Measurements from ENCODE around the gene CSDE1. TPM values are rescaled to one million over a fixed set of nuclear protein-coding genes. Genes with fewer than 3 reads are reported as not detected.

CSDE1 gene
- total and polyA plus RNA-seq, 2 donors (not counting 3 experiments of a cell fraction or from before 2014, with no cell fraction given): 129 to 492 TPM

DNA sequence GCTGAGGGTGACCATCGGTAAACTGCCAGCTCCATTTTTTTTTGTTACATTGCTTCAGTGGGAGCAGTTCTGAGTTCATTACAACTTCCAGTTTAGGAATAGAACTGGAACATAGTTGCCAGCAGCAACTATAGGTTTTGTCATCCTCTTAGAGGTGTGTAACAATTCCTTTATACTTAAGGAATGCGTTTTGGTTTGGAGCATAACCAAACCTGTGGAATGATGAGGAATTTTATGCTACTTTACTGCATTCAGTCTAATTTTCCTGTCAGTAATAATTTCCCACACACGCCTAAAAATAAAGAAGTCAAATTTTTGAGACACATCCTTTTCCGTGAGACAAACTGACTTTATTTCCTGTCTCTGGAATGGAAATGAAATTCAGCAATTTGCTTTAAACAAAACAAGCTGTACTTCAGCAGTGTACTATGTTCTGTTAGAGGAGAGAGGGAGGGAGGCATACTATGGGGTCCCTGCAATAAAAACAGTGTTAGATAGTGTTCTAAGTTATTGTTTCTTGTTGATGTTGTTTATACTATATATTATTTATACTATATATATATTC, 57.7 kb downstream of the CSDE1 start:
- CTCF ChIA-PET: interaction anchor here (1.6 kb wide), 1 partner anchor 35 kb away, joined by 3 read pairs; no protein-coding TSS in a partner anchor
- intact Hi-C loops (cut with micrococcal nuclease) (no loop called here), dilution Hi-C loops (cut with MboI; ENCODE audit: extremely low pct_ligation_motif_present, low sequenced_read_pairs) (no loop called here)
- POLR2A ChIA-PET: no interaction called here
- Histone ChIP-seq H3K27ac (ENCODE audit: insufficient read depth, low read depth, low read length) (no peak overlapping the region), H3K36me3 (ENCODE audit: control insufficient read depth in 2 of 2, extremely low read depth in 1 of 2, insufficient read depth in 2 of 2, low read length in 2 of 2) (no peaks in the 10 kb centered on the region), H3K4me2 (ENCODE audit: insufficient read depth, low read length) (no peak overlapping the region), H3K4me3 (replicated peaks in 1 of 3; ENCODE audit: insufficient read depth in 1 of 3, low read depth in 1 of 3, low read length in 3 of 3) (no peak overlapping the region), H3K9me3 (replicated peaks; ENCODE audit: control insufficient read depth, insufficient read depth, low read length) (no peaks in the 10 kb centered on the region), H2AFZ (ENCODE audit: low read depth, low read length) (no peak overlapping the region), H3K79me2 (ENCODE audit: control insufficient read depth, insufficient read depth, low read length) (no peaks in the 10 kb centered on the region), H3K27me3 (ENCODE audit: control insufficient read depth in 2 of 2, insufficient read depth in 2 of 2, low read length in 2 of 2) (peaks cover 3 to 10% of the 10 kb centered on the region in 2 experiments), H3K9ac (replicated peaks; ENCODE audit: extremely low read depth, insufficient read depth, low read length) (no peak overlapping the region), H4K20me1 (replicated peaks; ENCODE audit: control insufficient read depth, extremely low read depth, insufficient read depth, low read length) (no peaks in the 10 kb centered on the region), H3K4me1 (ENCODE audit: control insufficient read depth, extremely low read depth, insufficient read depth, low read length) (no peaks in the 10 kb centered on the region), H3K9me1 (replicated peaks; ENCODE audit: control insufficient read depth, extremely low read depth, insufficient read depth, low read length) (peaks cover 4% of the 10 kb centered on the region)
- no peak for FAIRE-seq
- DNase-seq (ENCODE audit: low read depth, low spot score): no peak
- TF ChIP-seq POLR2A (IDR thresholded peaks at IDR 0.05; ENCODE audit: low read depth, low read length) (no peak), POLR2AphosphoS5 (IDR thresholded peaks at IDR 0.05; ENCODE audit: insufficient read depth, low read depth, low read length) (no peak), MYC (IDR thresholded peaks at IDR 0.05; ENCODE audit: low read depth, low read length) (no peak), GATA2 (IDR thresholded peaks at IDR 0.05; ENCODE audit: insufficient read depth, insufficient read length, low read depth, low read length) (no peak), FOS (IDR thresholded peaks at IDR 0.05; ENCODE audit: borderline replicate concordance, insufficient read depth, low read length) (no peak), EZH2 (IDR thresholded peaks at IDR 0.05; ENCODE audit: borderline replicate concordance, low read depth, low read length, severe bottlenecking) (no peak)
- BruUV-seq (replicated peaks): no TSS peak

DNA sequence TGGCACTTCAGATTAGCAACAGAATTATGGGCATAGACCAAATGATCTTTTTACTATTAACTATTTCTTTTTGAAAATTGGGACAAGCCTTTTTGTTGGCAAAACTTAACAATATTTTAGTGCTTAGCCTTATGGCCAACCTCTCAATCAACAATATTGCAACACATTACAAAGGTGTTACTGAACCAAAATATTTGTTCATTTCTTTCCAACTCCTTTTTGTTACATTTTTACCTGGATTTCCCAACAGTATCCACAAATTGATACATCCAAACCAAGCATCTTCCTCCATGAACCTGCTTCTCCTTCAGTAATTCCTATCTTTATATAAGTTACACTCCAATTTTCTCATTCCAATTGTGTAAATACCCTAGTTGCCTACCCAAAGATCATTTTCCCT, 61.0 kb downstream of the CSDE1 start:
- peaks cover 4% of the 10 kb centered on the region for H3K9me1 ChIP-seq (replicated peaks; ENCODE audit: control insufficient read depth, extremely low read depth, insufficient read depth, low read length)
- no peaks in the 10 kb centered on the region for H3K4me1 ChIP-seq (ENCODE audit: control insufficient read depth, extremely low read depth, insufficient read depth, low read length)
- ChIA-PET POLR2A (no interaction called here), CTCF (no interaction called here)
- no peak overlapping the region for H3K4me3 ChIP-seq (replicated peaks in 1 of 3; ENCODE audit: insufficient read depth in 1 of 3, low read depth in 1 of 3, low read length in 3 of 3)
- no peak overlapping the region for H3K9ac ChIP-seq (replicated peaks; ENCODE audit: extremely low read depth, insufficient read depth, low read length)
- no peaks in the 10 kb centered on the region for H3K79me2 ChIP-seq (ENCODE audit: control insufficient read depth, insufficient read depth, low read length)
- no peak for TF ChIP-seq POLR2A (IDR thresholded peaks at IDR 0.05; ENCODE audit: low read depth, low read length)
- no peak for TF ChIP-seq GATA2 (IDR thresholded peaks at IDR 0.05; ENCODE audit: insufficient read depth, insufficient read length, low read depth, low read length)
- no peak for TF ChIP-seq JUN (IDR thresholded peaks at IDR 0.05; ENCODE audit: borderline replicate concordance, insufficient read depth, insufficient read length, low read depth)
- TF ChIP-seq CTCF (IDR thresholded peaks at IDR 0.05; ENCODE audit: extremely low read depth in 1 of 2, insufficient read depth in 1 of 2, low read depth in 1 of 2, low read length in 2 of 2): no peak
- TF ChIP-seq FOS (IDR thresholded peaks at IDR 0.05; ENCODE audit: borderline replicate concordance, insufficient read depth, low read length): no peak
- no peak for TF ChIP-seq MYC (IDR thresholded peaks at IDR 0.05; ENCODE audit: low read depth, low read length)
- TF ChIP-seq EZH2 (IDR thresholded peaks at IDR 0.05; ENCODE audit: borderline replicate concordance, low read depth, low read length, severe bottlenecking): no peak
- H3K36me3 ChIP-seq (ENCODE audit: control insufficient read depth in 2 of 2, extremely low read depth in 1 of 2, insufficient read depth in 2 of 2, low read length in 2 of 2): no peaks in the 10 kb centered on the region
- H3K27me3 ChIP-seq (ENCODE audit: control insufficient read depth in 2 of 2, insufficient read depth in 2 of 2, low read length in 2 of 2): peaks cover 3 to 10% of the 10 kb centered on the region in 2 experiments
- no TSS peak for BruUV-seq (replicated peaks)
- intact Hi-C loops (cut with micrococcal nuclease) (no loop called here), dilution Hi-C loops (cut with MboI; ENCODE audit: extremely low pct_ligation_motif_present, low sequenced_read_pairs) (no loop called here)
- H3K4me2 ChIP-seq (ENCODE audit: insufficient read depth, low read length): no peak overlapping the region
- no peaks in the 10 kb centered on the region for H3K9me3 ChIP-seq (replicated peaks; ENCODE audit: control insufficient read depth, insufficient read depth, low read length)
- H3K27ac ChIP-seq (ENCODE audit: insufficient read depth, low read depth, low read length): no peak overlapping the region
- FAIRE-seq (no peak), DNase-seq (ENCODE audit: low read depth, low spot score) (no peak)
- H4K20me1 ChIP-seq (replicated peaks; ENCODE audit: control insufficient read depth, extremely low read depth, insufficient read depth, low read length): no peaks in the 10 kb centered on the region
- no peak overlapping the region for H2AFZ ChIP-seq (ENCODE audit: low read depth, low read length)

Measured in endothelial cell of umbilical vein (primary cell).